Suprapubic skin (tissue), 4 donors: ENCODE results near the gene CRABP2. TPM values are rescaled to one million over a fixed set of nuclear protein-coding genes. Genes with fewer than 3 reads are reported as not detected.

Experiments
- DNase-seq, 2 donors: peaks; one replicate each; pipeline ENCODE4 v3.0.0-alpha.2; 2019; ENCODE audit warnings: low spot score in 2 of 2
- H3K27ac ChIP-seq: fragments of 200-600 bp; sonication (generic); one replicate; pipeline ENCODE4 v1.5.1; 2019
- H3K27me3 ChIP-seq: fragments of 200-600 bp; sonication (generic); one replicate; pipeline ENCODE4 v1.5.1; 2019
- H3K36me3 ChIP-seq: fragments of 200-600 bp; sonication (generic); one replicate; pipeline ENCODE4 v1.5.1; 2019
- H3K4me1 ChIP-seq: fragments of 200-600 bp; sonication (generic); one replicate; pipeline ENCODE4 v1.5.1; 2019
- H3K4me3 ChIP-seq: fragments of 200-600 bp; sonication (generic); one replicate; pipeline ENCODE4 v1.5.1; 2019; ENCODE audit warnings: mild to moderate bottlenecking
- H3K9me3 ChIP-seq: fragments of 200-600 bp; sonication (generic); one replicate; pipeline ENCODE4 v1.5.1; 2019
- EP300 ChIP-seq: sonication (generic); formaldehyde crosslinking; IDR thresholded peaks from one replicate; pipeline ENCODE4 v1.6.1; 2017; ENCODE audit warnings: antibody characterized with exemption
- POLR2A ChIP-seq, 2 donors: fragments of 450-650 bp; IDR thresholded peaks; one replicate each; pipeline ENCODE4 v1.6.1; 2017; ENCODE audit warnings: antibody characterized with exemption in 2 of 2, mild to moderate bottlenecking in 2 of 2, moderate library complexity in 2 of 2
- POLR2AphosphoS5 ChIP-seq, 3 donors: sonication (generic); formaldehyde crosslinking; IDR thresholded peaks; one replicate each; pipeline ENCODE4 v1.6.1; 2017; ENCODE audit warnings: antibody characterized with exemption in 3 of 3
- WGBS: methylation state at CpG from one replicate; pipeline ENCODE4 v1.1.5; 2018; 5-methylcytosine and 5-hydroxymethylcytosine counted together
- total RNA-seq, 4 donors: library from RNA; depleted of rRNA; stranded (reverse); fragments of >200 nt; gene quantifications; one replicate each; pipeline ENCODE4 v1.1.0, GENCODE V29; 2016
- TF ChIP-seq, protein P1 (sequence below), 2 donors: fragments of 200-600 bp in 1 of 2; fragments of 450-650 bp in 1 of 2; sonication (generic) in 1 of 2; IDR thresholded peaks; one replicate each; pipeline ENCODE4 v1.5.1; 2016 to 2019; ENCODE audit warnings: antibody characterized with exemption in 2 of 2, mild to moderate bottlenecking in 1 of 2, moderate library complexity in 1 of 2

CRABP2 gene
- total RNA-seq, 4 donors from 2014 or later: 38.4 to 98.0 (median 68.2) TPM

GRCh38 chr1:156746728-156747631 is 41.6 kb upstream of the CRABP2 start:
- Histone ChIP-seq H3K9me3 (no peaks in the 10 kb centered on the region), H3K36me3 (peaks cover 31% of the 10 kb centered on the region), H3K27ac (peak overlapping the region; percentile 99), H3K27me3 (no peaks in the 10 kb centered on the region), H3K4me1 (peaks cover 55% of the 10 kb centered on the region), H3K4me3 (peak overlapping the region; percentile 96)
- DNase-seq: peak; percentile 98 to 99
- peak in 1 of 2 donors; percentile 34 for TF ChIP-seq POLR2A (IDR thresholded peaks at IDR 0.05)
- no peak for TF ChIP-seq EP300
- TF ChIP-seq, protein P1, sequence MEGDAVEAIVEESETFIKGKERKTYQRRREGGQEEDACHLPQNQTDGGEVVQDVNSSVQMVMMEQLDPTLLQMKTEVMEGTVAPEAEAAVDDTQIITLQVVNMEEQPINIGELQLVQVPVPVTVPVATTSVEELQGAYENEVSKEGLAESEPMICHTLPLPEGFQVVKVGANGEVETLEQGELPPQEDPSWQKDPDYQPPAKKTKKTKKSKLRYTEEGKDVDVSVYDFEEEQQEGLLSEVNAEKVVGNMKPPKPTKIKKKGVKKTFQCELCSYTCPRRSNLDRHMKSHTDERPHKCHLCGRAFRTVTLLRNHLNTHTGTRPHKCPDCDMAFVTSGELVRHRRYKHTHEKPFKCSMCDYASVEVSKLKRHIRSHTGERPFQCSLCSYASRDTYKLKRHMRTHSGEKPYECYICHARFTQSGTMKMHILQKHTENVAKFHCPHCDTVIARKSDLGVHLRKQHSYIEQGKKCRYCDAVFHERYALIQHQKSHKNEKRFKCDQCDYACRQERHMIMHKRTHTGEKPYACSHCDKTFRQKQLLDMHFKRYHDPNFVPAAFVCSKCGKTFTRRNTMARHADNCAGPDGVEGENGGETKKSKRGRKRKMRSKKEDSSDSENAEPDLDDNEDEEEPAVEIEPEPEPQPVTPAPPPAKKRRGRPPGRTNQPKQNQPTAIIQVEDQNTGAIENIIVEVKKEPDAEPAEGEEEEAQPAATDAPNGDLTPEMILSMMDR (IDR thresholded peaks at IDR 0.05): peak in 1 of 2 donors; percentile 6
- TF ChIP-seq POLR2AphosphoS5 (IDR thresholded peaks at IDR 0.05): peak in 2 of 3 donors; percentile 50 to 62
- 1% methylated on average over 12 of the region's 29 CpGs for WGBS

GRCh38 chr1:156746406-156746727 is 41.0 kb upstream of the CRABP2 start:
- H3K27ac ChIP-seq: peak overlapping the region; percentile 99
- H3K27me3 ChIP-seq: no peaks in the 10 kb centered on the region
- DNase-seq: no peak
- H3K9me3 ChIP-seq: no peaks in the 10 kb centered on the region
- peaks cover 59% of the 10 kb centered on the region for H3K4me1 ChIP-seq
- WGBS: 46% methylated on average over 8 of the region's 9 CpGs
- TF ChIP-seq POLR2AphosphoS5 (IDR thresholded peaks at IDR 0.05): no peak
- no peak for TF ChIP-seq EP300
- TF ChIP-seq, protein P1 (IDR thresholded peaks at IDR 0.05): no peak
- TF ChIP-seq POLR2A (IDR thresholded peaks at IDR 0.05): no peak
- H3K4me3 ChIP-seq: peak overlapping the region; percentile 96
- H3K36me3 ChIP-seq: peaks cover 32% of the 10 kb centered on the region

DNA sequence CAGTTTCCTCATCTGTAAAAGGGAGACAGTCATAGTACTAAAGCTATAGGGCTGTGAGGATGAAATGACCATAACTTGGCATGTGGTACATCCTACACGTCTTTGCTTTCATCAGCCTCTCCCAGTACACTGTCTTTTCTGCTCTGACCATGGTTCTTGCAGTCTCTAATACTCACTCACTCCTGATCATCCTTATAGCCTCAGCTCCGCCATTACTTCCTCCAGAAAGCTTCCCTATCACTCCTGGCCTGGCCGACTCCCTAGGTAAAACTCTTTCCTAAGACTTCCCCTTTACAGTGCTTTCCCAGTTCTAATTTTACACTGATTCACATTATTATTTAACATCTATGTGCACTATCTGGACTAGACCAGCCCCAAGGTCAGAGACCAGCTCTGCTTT is 40.5 kb upstream of the CRABP2 start:
- H3K4me1 ChIP-seq: peaks cover 59% of the 10 kb centered on the region
- 64% methylated on average over 3 of the region's 3 CpGs for WGBS
- H3K36me3 ChIP-seq: peaks cover 32% of the 10 kb centered on the region
- H3K27me3 ChIP-seq: no peaks in the 10 kb centered on the region
- H3K4me3 ChIP-seq: peak overlapping the region; percentile 96
- DNase-seq: no peak
- TF ChIP-seq POLR2AphosphoS5 (IDR thresholded peaks at IDR 0.05) (no peak), EP300 (no peak), POLR2A (IDR thresholded peaks at IDR 0.05) (no peak)
- TF ChIP-seq, protein P1 (IDR thresholded peaks at IDR 0.05): no peak
- H3K9me3 ChIP-seq: no peaks in the 10 kb centered on the region
- H3K27ac ChIP-seq: peak overlapping the region; percentile 99

DNA sequence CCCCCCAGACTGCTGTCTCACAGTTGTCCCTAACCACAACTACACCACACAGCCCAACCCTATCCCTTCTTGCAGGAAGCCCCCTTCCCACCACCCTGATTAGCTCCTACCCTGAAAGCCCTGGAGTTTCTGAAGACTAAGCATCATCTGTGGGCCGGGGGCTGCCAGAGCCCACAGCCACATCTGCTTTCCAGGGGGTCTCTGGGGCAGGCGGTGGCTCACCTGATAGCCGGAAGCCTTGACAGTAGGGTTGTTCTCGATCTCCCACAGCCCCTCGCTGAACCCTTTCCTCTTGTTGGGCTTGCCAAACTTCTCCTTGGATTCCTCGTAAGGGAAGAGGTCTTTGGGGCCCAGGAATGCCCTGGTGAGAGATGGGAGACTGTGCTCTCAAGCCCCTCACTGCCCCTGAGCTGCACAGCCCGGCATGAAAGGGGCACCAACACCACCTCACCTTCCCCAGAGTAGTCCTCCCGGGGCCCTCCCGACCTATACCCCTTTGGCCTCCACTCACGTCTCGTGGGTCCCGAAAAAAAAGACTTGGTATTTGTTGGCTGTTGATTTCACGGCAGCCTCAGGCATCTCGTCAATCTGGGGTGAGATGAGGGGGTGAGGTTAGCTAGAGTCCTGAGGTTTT is 39.5 kb upstream of the CRABP2 start:
- H3K9me3 ChIP-seq: no peaks in the 10 kb centered on the region
- no peak overlapping the region for H3K4me3 ChIP-seq
- no peaks in the 10 kb centered on the region for H3K27me3 ChIP-seq
- no peak for TF ChIP-seq POLR2AphosphoS5 (IDR thresholded peaks at IDR 0.05)
- TF ChIP-seq POLR2A (IDR thresholded peaks at IDR 0.05): no peak
- TF ChIP-seq EP300: no peak
- TF ChIP-seq, protein P1 (IDR thresholded peaks at IDR 0.05): no peak
- WGBS: 79% methylated on average over 14 of the region's 14 CpGs
- no peak for DNase-seq
- peaks cover 32% of the 10 kb centered on the region for H3K36me3 ChIP-seq
- peaks cover 64% of the 10 kb centered on the region for H3K4me1 ChIP-seq
- H3K27ac ChIP-seq: peak overlapping the region; percentile 99

- WGBS: 79% methylated on average over 9 of the region's 12 CpGs
Observed at GRCh38 chr1:156744344-156744743, 39.0 kb upstream of the CRABP2 start.

More at GRCh38 chr1:156744344-156744743, 39.0 kb upstream of the CRABP2 start:
- Histone ChIP-seq H3K4me1 (peaks cover 61% of the 10 kb centered on the region), H3K27ac (peak overlapping the region; percentile 36), H3K9me3 (no peaks in the 10 kb centered on the region), H3K36me3 (peaks cover 32% of the 10 kb centered on the region), H3K4me3 (no peak overlapping the region), H3K27me3 (no peaks in the 10 kb centered on the region)
- DNase-seq: no peak
- no peak for TF ChIP-seq POLR2A (IDR thresholded peaks at IDR 0.05)
- TF ChIP-seq, protein P1 (IDR thresholded peaks at IDR 0.05): no peak
- TF ChIP-seq EP300: no peak
- no peak for TF ChIP-seq POLR2AphosphoS5 (IDR thresholded peaks at IDR 0.05)
